HG03159 (cell line): ENCODE data around the gene FAM78A.
"Not testable (repeated sequence)": the region's sequence is repeated elsewhere in the genome, so short reads cannot be mapped to it uniquely, and the experiment has no call there.

ENCODE experiments used
- ATAC-seq: cut with Tn5 transposase; IDR thresholded peaks from one replicate; pipeline ENCODE4 v1.9.1; 2021; ENCODE audit warnings: mild to moderate bottlenecking, moderate library complexity; ENCODE audit not compliant: unreplicated experiment

Gene FAM78A

GRCh38 chr9:131216806-131217205 is 59.5 kb downstream of the FAM78A start:
- no peak for ATAC-seq

DNA sequence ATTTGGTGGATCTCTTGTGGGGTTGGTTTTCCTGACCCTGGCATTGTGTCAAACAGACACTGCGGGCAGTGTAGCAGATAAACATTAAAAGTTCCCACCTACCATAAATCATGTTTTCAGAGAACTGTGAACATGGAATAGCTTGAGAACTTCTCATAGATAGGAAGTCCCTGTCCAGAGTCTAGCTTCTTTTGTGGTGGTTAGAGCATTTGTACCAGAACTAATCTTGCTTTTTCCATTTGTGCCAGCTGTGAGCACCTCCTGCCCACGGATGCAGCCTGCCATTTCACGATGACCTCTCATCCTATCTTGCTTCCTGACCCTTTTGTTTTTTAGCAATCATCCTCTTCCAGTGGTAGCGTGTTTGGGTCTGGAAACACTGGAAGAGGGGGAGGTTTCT is 61.4 kb downstream of the FAM78A start:
- ATAC-seq, result no peak

DNA sequence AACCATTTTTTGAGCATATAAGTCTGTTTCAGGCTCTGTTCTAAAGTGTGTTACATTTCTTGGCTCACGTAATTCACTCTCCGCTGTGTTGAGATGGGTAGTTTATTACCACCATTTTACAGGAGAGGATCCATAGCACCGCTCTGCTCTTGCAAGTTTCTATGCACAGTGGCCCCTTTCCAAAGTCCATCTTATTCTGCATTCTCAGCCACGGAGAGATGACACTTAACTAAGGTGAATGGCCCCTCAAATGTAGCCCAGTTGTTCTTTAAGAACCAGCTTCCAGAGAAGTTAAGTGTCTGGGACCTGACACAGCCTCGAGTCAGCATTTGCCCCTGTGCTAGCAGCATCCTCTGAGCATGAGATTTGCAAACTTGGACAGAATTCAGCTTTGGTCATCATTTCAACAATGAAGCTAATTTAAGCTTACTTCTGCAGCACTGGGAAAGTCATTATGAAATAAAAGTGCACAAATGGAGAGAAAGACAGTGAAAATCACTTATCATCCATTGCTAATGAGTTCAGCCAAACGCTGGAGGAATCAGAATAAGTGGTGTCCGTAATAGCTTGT is 61.9 kb downstream of the FAM78A start:
- no peak for ATAC-seq

GRCh38 chr9:131211920-131212319 is 64.4 kb downstream of the FAM78A start:
- not testable (repeated sequence) for ATAC-seq
